Liver (tissue), 9 donors: ENCODE measurements around the gene LYPLAL1. TPM values are rescaled to one million over a fixed set of nuclear protein-coding genes. Genes with fewer than 3 reads are reported as not detected.

Experiments used
- DNase-seq: peaks from one replicate; pipeline ENCODE4 v3.0.0-alpha.2; 2017; ENCODE audit warnings: low spot score
- H3K27ac ChIP-seq, 2 donors: one replicate each; pipeline ENCODE4 v1.7.0; 2013; ENCODE audit warnings: inconsistent platforms in 2 of 2, low read length in 2 of 2, control low read depth in 1 of 2, low read depth in 1 of 2, mild to moderate bottlenecking in 1 of 2
- H3K27me3 ChIP-seq, 4 donors: one replicate each; pipeline versions ENCODE4 v1.6.1 to v1.7.0; 2013; ENCODE audit warnings: low read length in 3 of 4, inconsistent platforms in 1 of 4, mild to moderate bottlenecking in 1 of 4, moderate library complexity in 1 of 4; ENCODE audit not compliant: control insufficient read depth in 4 of 4, insufficient read depth in 4 of 4
- H3K36me3 ChIP-seq, 4 donors: one replicate each; pipeline versions ENCODE4 v1.6.1 to v1.7.0; 2013; ENCODE audit warnings: low read length in 3 of 4, mild to moderate bottlenecking in 3 of 4, low read depth in 1 of 4, moderate library complexity in 1 of 4; ENCODE audit not compliant: control insufficient read depth in 4 of 4, insufficient read depth in 3 of 4
- H3K4me1 ChIP-seq, 4 donors: one replicate each; pipeline versions ENCODE4 v1.6.1 to v1.7.0; 2013; ENCODE audit warnings: low read length in 3 of 4, mild to moderate bottlenecking in 3 of 4, moderate library complexity in 1 of 4; ENCODE audit not compliant: control insufficient read depth in 4 of 4, insufficient read depth in 4 of 4
- H3K4me3 ChIP-seq, 3 donors: one replicate each; pipeline versions ENCODE4 v1.6.1 to v1.7.0; 2013; ENCODE audit warnings: low read length in 3 of 3, control low read depth in 1 of 3, low read depth in 1 of 3, mild to moderate bottlenecking in 1 of 3
- H3K9ac ChIP-seq, 2 donors: one replicate each; pipeline ENCODE4 v1.7.0; 2013; ENCODE audit warnings: low read length in 2 of 2, mild to moderate bottlenecking in 2 of 2, moderate library complexity in 2 of 2, control low read depth in 1 of 2, low read depth in 1 of 2
- H3K9me3 ChIP-seq, 4 donors: one replicate each; pipeline versions ENCODE4 v1.6.1 to v1.7.0; 2013; ENCODE audit warnings: low read length in 3 of 4; ENCODE audit not compliant: control insufficient read depth in 4 of 4
- ATF3 ChIP-seq: IDR thresholded peaks from 2 replicates; pipeline ENCODE4 v1.6.1; 2016; ENCODE audit warnings: antibody characterized with exemption
- CTCF ChIP-seq: fragments of 150-350 bp; IDR thresholded peaks from 2 replicates; pipeline ENCODE4 v1.5.1; 2017; ENCODE audit warnings: improper control_type of control experiment, low read depth, low read length; ENCODE audit not compliant: missing input control
- EGR1 ChIP-seq, 2 donors: IDR thresholded peaks; 2 replicates each; pipeline ENCODE4 v1.6.1; 2016 to 2018; ENCODE audit warnings: antibody characterized with exemption in 2 of 2, low read depth in 2 of 2
- FOXA1 ChIP-seq: IDR thresholded peaks from 2 replicates; pipeline ENCODE4 v1.6.1; 2016; ENCODE audit warnings: antibody characterized with exemption
- FOXA2 ChIP-seq: IDR thresholded peaks from 2 replicates; pipeline ENCODE4 v1.6.1; 2016; ENCODE audit warnings: antibody characterized with exemption
- GABPA ChIP-seq, 2 donors: IDR thresholded peaks in 1 of 2; conservative IDR thresholded peaks in 1 of 2; 2 replicates each; pipeline ENCODE4 v1.6.1; 2016; ENCODE audit warnings: antibody characterized with exemption in 2 of 2, mild to moderate bottlenecking in 1 of 2, moderate library complexity in 1 of 2
- HNF4A ChIP-seq, 2 donors: conservative IDR thresholded peaks; 2 replicates each; pipeline ENCODE4 v1.6.1; 2016; ENCODE audit warnings: antibody characterized with exemption in 2 of 2, mild to moderate bottlenecking in 2 of 2
- HNF4G ChIP-seq: IDR thresholded peaks from 2 replicates; pipeline ENCODE4 v1.6.1; 2016; ENCODE audit warnings: antibody characterized with exemption
- JUND ChIP-seq, 2 donors: IDR thresholded peaks; 2 replicates each; pipeline ENCODE4 v1.6.1; 2016; ENCODE audit warnings: antibody characterized with exemption in 2 of 2
- MAX ChIP-seq: IDR thresholded peaks from 2 replicates; pipeline ENCODE4 v1.6.1; 2016; ENCODE audit warnings: antibody characterized with exemption
- NR2F2 ChIP-seq: IDR thresholded peaks from 2 replicates; pipeline ENCODE4 v1.6.1; 2016; ENCODE audit warnings: antibody characterized with exemption
- RAD21 ChIP-seq, 2 donors: IDR thresholded peaks; 2 replicates each; pipeline ENCODE4 v1.6.1; 2016; ENCODE audit warnings: antibody characterized with exemption in 2 of 2, mild to moderate bottlenecking in 2 of 2
- REST ChIP-seq: IDR thresholded peaks from 2 replicates; pipeline ENCODE4 v1.6.1; 2016; ENCODE audit warnings: antibody characterized with exemption, mild to moderate bottlenecking
- RXRA ChIP-seq, 2 donors: IDR thresholded peaks; 2 replicates each; pipeline ENCODE4 v1.6.1; 2017 to 2018; ENCODE audit warnings: antibody characterized with exemption in 2 of 2, mild to moderate bottlenecking in 1 of 2
- SP1 ChIP-seq: IDR thresholded peaks from 2 replicates; pipeline ENCODE4 v1.6.1; 2018; ENCODE audit warnings: antibody characterized with exemption, mild to moderate bottlenecking
- TAF1 ChIP-seq: conservative IDR thresholded peaks from 2 replicates; pipeline ENCODE4 v1.6.1; 2016; ENCODE audit warnings: antibody characterized with exemption, mild to moderate bottlenecking
- YY1 ChIP-seq: IDR thresholded peaks from 2 replicates; pipeline ENCODE4 v1.6.1; 2016; ENCODE audit warnings: antibody characterized with exemption, mild to moderate bottlenecking
- ZBTB33 ChIP-seq: IDR thresholded peaks from 2 replicates; pipeline ENCODE4 v1.6.1; 2016; ENCODE audit warnings: antibody characterized with exemption
- polyA plus RNA-seq, 2 donors: library from polyadenylated mRNA; stranded (reverse) in 1 of 2; unstranded in 1 of 2; fragments of 200-250 nt in 1 of 2; fragments of >200 nt in 1 of 2; fragmentation: Nextera tagmentation in 1 of 2; extraction: Ambion mirVana in 1 of 2; gene quantifications; one replicate each; pipeline versions ENCODE4 v1.2.1 to v1.2.3, GENCODE V29; 2013 to 2015
- total RNA-seq, 2 donors: library from RNA; depleted of rRNA; stranded (reverse); fragments of >200 nt; gene quantifications; one replicate each; pipeline ENCODE4 v1.2.3, GENCODE V29; 2014
- donor health status: healthy.
- donor health status: healthy.
- donor health status: healthy.
- donor health status: healthy.
- donor health status: healthy.

The LYPLAL1 gene
- total and polyA plus RNA-seq, 4 donors = 10.3 to 57.4 (median 13.7) TPM

GRCh38 chr1:219244864-219245263, 71.2 kb downstream of the LYPLAL1 start:
- Histone ChIP-seq H3K9me3 (no peaks in the 10 kb centered on the region), H3K27ac (no peak overlapping the region), H3K36me3 (no peaks in the 10 kb centered on the region), H3K4me3 (no peak overlapping the region), H3K4me1 (no peaks in the 10 kb centered on the region), H3K27me3 (no peaks in the 10 kb centered on the region), H3K9ac (no peak overlapping the region)
- DNase-seq = no peak
- no peak for TF ChIP-seq FOXA1
- TF ChIP-seq GABPA (IDR thresholded peaks at IDR 0.05 in 1 of 2, conservative IDR thresholded peaks at IDR 0.05 in 1 of 2) = no peak
- TF ChIP-seq YY1 = no peak
- TF ChIP-seq HNF4A (conservative IDR thresholded peaks at IDR 0.05) = no peak
- TF ChIP-seq TAF1 = no peak
- no peak for TF ChIP-seq ZBTB33
- no peak for TF ChIP-seq FOXA2
- TF ChIP-seq REST = no peak
- TF ChIP-seq RAD21 (IDR thresholded peaks at IDR 0.05) = no peak
- TF ChIP-seq HNF4G = no peak
- no peak for TF ChIP-seq SP1
- TF ChIP-seq JUND (IDR thresholded peaks at IDR 0.05) = no peak
- no peak for TF ChIP-seq NR2F2
- TF ChIP-seq MAX = no peak
- no peak for TF ChIP-seq EGR1 (IDR thresholded peaks at IDR 0.05; ENCODE audit: low read depth in 2 of 2)
- TF ChIP-seq RXRA (IDR thresholded peaks at IDR 0.05) = no peak
- TF ChIP-seq ATF3 = no peak
- TF ChIP-seq CTCF = no peak
